ENCODE measurements around the gene RBMS3. TPM values are rescaled to one million over a fixed set of nuclear protein-coding genes. Genes with fewer than 3 reads are reported as not detected.

The RBMS3 gene
- total RNA-seq, 1 donor from 2014 or later, result 24.6 TPM

DNA sequence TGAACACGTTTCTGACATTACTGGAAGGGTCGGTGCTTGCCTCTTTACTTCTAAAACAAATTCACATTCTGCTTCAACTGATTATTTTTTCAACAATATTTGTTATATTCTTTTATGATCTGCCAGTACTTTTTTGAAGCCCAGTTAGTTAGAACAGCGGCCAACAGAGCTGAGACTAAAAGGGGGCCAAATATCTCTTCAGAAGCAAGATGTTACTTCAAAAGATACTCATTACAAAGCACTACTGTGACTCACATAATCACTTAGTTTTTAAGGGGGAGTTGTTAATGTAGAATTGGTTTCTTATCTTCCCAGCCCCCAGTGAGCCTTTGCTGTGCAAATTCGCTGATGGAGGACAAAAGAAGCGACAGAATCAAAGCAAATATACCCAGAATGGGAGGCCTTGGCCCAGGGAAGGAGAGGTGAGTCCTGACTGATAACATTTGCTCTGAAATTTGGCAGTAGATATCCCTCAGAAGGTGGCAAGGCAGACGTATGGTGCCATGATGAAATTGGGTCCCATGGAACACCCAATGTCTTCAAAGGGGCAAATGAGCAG, 587.8 kb downstream of the RBMS3 start:
- DNase-seq (ENCODE audit: low read depth in 2 of 2), result no peak

DNA sequence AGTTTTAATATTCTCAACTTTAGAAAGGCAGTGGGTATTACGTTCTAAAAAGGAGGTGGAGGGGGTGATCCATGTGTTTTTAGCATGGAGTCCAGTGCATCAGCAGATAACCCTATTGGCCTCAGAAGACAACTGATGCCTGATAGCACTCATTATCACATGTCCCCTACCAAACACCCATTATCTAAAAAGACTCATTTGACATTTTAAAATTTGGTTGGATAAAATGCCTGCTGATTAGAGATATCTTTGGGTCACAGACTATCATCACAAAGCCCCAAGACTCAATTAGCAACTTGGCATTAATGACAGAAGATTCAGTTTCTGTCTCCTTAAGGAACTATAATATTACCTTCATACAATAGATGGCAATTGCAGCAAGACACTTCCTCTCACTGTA, 589.3 kb downstream of the RBMS3 start:
- DNase-seq (ENCODE audit: low read depth in 2 of 2), result no peak

DNA sequence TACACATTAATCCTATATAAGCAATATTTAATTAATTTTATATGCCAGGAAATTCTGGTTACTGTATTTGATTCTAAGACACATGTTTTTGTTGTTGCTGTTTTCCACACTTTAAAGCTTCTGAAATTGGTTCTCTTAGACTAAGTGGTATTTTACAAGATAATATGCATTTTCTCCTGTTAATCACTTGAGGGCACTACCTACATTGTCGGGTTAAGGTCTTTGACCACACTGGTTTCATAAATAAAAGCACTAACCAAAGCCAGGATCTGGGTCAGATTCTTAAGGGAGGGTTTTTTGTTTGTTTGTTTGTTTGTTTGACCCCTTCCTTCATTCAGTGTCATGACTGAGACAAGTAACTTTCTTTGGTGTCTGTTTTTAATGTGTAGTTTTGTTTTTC, 590.2 kb downstream of the RBMS3 start:
- peak in 1 of 2 donors; percentile 7 for DNase-seq (ENCODE audit: low read depth in 2 of 2)

DNA sequence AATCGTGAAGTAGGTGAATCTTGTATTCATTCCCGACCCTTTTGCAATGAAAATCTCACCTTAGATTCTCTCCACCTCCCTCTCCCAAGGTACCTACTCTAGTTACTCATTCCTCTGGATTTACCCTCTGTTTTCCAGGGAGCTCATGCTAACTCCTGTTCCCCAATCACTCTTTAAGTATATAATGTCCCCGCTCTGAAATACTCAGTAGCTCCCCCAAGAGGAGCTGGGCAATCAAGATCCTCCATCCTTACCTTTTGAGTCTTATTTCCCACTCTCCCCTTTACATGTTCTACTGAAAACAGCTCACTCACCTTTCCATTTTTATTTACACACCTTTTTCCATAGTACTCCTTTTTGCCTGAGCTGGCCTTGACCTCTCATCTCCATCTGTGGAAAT, 599.9 kb downstream of the RBMS3 start:
- no peak for DNase-seq (ENCODE audit: low read depth in 2 of 2)

DNA sequence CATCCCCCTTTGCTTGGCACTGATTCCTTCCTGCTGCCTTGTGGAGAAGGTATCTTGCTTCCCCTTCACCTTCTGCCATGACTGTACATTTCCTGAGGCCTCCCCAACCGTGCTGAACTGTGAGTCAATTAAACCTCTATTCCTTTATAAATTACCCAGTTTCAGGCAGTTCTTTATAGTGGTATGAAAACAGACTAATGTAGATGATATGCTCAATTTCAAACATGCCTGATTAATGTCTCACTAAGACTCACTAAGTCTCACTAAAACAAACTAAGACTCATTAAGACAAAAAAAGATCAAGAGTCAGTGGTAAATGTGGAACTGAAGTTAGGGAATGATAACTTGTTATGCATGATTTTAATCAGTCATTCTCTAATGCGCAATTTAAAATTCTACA, 606.6 kb downstream of the RBMS3 start:
- no peak for DNase-seq (ENCODE audit: low read depth in 2 of 2)

DNA sequence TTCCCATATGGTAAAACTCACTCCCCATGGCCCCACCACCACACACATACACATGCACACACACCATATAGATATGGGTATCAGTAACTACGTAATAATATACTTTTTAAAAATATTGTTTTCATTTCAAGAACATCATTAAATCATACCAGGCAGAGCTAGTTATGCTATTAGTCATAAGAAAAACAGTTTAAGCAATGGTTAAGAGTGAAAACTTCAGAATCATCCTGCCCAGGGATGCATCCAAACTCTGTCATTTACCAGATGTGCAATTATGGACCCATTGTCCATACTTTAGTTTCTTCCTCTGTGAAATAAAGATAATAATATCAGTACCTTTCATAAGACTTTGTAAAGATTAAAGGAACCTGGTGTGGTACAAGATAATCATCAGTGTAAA, 608.3 kb downstream of the RBMS3 start:
- DNase-seq (ENCODE audit: low read depth in 2 of 2), result no peak

DNA sequence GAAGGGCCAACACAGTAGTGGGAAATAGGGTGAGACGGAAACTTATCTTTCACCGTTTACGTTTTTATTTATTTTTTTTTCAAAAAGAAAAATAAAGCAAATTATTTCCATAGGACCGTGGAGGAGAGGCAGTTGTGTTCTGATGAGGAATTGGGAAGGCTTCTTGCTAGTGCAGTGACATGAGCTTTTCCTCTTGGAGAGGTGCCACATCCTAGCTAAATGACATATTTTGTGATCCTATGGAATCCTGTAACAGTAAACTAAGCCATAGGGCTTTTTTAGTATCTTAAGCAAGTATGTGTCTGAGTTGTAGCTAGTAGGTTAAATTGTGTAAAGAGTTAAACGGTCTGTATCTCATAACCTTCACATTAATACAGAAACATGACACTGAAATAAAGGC, 609.9 kb downstream of the RBMS3 start:
- no peak for DNase-seq (ENCODE audit: low read depth in 2 of 2)

DNA sequence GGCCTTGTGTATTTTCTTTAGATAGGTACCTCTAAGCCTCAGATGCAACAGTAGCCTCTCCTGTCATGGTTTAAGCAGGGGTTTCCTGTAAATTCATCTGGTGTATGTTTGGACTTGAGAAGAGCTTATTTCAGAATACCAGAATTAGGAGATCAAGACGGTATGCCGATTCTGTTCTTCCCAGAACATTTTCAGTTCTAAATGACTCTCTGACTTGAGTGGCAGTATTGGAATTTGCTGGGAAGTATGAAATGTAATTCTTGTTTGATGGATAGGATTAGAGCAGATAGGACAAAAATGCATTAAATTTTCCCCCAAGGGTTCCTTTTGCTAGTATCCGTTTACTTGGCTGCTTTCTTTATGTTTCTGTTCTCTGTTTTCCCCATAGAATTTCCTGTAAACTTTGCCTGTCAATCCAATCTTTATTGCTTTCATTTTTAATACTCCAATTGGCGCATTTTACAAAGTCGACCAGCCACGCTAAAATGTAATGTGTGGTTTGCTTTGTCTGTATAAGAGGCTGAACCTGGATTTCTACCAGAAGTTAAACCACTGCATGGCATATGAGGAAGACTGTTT, 612.2 kb downstream of the RBMS3 start:
- no peak for DNase-seq (ENCODE audit: low read depth in 2 of 2)

DNA sequence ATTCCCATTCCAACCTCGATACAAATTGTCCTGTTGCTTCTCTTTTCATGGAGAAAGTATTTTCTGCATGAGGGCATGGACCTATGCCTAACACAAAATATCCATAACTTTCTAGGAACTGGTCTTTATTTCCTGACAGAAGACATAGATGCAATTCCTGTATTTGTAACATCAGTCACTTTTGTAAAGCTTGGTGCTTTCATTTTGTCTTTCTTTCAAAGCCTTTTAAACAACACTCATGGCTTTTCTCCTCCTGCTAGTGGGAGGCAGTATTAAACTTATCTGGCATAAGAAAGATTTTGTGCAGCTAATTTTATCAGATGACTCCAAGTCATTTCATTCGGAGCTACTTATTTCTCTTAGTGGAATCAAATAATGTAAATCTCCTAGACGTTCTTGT, 616.0 kb downstream of the RBMS3 start:
- no peak for DNase-seq (ENCODE audit: low read depth in 2 of 2)

DNA sequence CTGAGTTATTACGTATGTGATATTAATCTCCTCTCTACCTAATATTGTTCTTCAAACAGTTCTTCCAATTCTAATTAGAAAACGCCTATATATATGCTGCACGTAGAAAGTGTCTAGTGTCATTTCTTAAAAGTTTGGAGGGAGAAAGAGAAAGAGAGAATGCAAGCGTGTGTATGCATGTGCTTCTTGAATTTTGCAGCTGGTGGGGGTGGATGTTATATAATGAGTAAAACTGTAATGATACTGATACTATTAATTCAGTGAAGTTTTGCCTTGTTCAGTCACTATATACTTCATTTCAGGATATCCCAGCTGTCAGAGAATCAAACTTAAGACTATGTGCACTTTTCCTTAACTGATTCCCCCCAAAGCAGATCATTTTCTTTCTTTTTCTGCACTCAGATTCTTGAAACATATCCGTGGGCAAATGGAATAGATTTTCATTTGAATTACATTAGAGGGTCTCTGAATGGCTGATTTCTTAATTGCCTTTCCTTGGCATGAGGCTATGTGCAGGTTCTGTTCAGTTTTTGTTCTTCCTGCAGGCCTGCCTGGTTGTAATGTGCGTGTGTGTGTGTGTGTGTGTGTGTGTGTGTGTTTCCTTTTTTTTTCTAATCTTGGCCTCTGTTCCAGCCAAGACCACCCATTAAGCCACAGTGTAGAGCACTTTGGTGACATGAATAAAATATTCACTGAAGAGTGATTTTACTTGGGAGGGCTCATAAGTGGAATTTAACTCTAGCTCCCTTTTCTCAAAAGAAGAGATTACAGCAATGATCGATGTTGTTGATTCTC, 617.5 kb downstream of the RBMS3 start:
- DNase-seq (ENCODE audit: low read depth in 2 of 2), result no peak

DNA sequence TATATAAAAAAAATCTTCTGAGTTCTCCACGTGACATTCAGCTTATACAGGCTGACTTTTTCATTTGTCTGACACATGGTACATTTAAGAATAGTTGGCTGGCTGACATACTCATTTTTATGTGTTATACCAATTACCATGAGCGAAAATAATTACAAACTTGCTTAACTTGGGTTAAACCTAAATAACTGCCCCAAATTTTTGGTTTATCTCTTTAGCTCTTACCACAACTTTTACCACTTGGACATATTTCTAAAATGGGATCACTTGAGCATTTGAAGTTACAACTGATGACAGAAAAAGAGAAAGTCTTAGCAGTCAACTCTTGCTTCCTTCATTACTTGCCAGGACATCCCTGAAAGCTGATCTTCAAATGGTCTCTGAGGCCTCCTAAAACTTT, 618.1 kb downstream of the RBMS3 start:
- no peak for DNase-seq (ENCODE audit: low read depth in 2 of 2)

DNA sequence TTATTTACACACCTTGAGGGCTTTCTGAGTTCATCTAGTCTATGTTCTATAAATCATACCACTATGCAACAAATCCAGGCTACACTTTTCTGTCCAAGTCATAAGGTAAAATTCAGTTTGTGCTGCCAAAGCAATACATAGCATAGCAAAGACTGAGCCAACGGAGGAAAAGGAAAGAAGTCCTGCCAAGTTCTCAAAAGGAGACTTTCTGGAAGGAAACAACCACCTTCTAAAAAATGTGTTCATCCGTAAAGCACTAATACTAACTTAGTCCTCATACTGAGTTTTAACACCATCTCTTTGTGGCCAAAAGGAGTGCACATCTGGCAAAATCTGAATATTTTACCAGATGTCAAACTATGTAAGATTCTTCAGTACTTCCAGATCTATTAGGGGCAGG, 620.2 kb downstream of the RBMS3 start:
- peak in 1 of 2 donors; percentile 70 for DNase-seq (ENCODE audit: low read depth in 2 of 2)

DNA sequence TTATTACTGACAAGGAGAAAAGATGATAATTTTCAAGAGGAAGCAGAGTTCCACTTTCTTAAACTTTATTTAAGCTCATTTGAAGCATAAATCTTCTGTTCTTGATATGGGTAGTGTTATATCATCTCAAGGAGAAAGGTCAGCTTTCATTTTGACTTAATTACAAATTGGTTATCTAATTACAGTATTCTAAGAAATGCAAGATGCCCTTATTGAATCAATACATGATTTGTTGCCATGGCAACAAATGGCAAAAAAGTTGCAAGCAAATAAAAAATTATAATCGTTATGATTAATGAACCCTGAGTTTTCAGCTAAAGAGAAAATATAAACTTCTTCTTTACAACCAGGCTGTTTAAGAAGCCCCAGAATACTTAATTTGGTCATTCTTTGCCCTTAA, 622.7 kb downstream of the RBMS3 start:
- DNase-seq (ENCODE audit: low read depth in 2 of 2), result no peak

DNA sequence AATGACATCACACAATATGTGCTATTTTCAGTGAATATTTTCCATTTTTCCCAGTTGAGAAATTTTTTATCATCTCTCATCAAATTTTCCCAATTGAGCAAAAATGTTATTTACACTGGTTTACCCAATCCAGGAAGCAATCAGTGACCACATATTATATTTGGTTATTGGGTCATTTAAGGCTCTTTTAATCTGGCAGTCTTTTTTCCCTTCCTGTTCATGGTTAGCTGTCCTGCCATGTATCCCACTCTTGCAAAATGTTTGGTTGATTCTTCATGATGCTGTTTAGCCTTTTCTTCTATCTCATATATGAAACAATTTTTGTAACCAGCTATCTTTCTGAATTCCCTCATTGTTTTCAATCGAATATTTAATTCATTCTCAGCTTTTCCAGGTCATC, 626.0 kb downstream of the RBMS3 start:
- DNase-seq (ENCODE audit: low read depth in 2 of 2), result no peak

DNA sequence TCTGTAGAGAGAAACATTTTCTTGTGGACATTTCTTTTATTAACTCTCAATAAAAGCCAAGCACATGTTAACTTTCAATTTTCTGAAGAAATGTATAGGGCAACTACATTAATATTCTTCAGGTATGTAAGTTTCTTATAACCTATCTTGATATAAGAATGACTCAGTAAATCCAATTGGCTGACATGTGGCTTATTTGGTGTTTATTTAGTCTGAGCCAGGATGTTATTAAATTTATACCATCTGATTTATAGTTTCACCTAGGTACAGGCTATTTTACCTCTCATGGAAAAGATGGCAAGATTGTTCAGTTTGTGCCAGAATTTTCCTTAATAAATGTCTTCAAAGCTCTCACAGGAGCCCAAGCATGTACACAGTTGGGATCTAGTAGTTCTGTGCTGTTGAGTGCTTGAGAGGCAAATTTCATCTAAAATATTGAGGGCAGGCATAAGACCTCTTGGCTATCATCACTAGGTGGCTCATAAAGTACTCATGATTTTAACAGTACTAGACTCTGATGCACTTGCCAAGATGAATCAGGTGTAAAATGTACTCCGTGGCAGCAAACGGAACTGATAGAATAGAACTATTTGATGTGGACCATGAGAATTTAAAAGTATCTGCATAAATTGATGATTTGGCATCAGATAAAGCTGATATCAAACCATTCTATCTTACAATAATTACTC, 631.9 kb downstream of the RBMS3 start:
- DNase-seq (ENCODE audit: low read depth in 2 of 2), result no peak

DNA sequence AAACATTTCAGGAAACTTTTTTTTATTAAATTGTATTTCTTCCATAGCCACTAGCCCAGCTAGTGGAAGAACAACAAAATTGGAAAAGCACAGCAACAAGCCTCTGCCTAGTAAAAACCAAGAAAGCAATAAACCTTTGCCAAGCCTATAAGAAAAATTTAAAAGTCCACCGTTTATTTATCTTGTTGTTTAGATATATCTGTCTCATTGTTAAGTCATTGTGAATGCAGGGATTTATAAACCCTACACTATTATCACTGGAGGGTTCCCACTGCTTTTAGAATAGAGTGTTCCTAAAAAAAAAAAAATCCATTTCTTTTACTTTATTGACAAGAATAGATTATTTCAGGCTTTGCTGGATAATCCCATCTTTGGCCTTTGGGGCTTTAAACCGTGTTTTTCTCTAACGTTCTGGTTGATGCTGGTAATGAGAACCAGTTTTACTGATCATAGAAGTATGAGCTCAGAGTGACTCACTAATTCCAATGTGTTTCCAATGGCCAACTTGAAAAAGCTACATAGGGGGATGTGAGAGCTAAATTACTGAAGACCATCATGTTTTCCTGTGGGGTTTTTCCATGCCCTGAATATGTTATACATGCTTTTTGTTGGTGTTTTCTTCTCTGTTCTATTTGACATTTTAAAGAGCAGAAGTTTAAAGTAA, 634.1 kb downstream of the RBMS3 start:
- peak; percentile 18 to 29 for DNase-seq (ENCODE audit: low read depth in 2 of 2)

DNA sequence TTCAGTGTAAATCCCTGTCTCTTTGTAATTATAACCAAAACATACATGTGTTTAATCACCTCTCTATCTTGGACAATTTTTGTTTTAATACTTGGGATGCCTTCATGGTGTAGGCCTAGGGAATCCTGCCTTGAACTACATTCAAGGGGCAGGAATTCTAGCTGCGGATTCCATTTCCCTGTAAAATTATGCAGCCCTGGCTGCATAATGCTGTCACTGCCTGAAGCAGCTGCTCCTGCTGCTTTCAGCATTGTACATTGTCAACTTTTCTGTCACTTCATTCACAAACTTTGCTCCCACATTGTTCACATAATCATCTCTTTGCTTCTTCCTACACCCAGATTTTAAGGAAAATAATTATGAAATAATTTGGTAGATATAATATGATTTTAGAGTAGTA, 638.7 kb downstream of the RBMS3 start:
- no peak for DNase-seq (ENCODE audit: low read depth in 2 of 2)

DNA sequence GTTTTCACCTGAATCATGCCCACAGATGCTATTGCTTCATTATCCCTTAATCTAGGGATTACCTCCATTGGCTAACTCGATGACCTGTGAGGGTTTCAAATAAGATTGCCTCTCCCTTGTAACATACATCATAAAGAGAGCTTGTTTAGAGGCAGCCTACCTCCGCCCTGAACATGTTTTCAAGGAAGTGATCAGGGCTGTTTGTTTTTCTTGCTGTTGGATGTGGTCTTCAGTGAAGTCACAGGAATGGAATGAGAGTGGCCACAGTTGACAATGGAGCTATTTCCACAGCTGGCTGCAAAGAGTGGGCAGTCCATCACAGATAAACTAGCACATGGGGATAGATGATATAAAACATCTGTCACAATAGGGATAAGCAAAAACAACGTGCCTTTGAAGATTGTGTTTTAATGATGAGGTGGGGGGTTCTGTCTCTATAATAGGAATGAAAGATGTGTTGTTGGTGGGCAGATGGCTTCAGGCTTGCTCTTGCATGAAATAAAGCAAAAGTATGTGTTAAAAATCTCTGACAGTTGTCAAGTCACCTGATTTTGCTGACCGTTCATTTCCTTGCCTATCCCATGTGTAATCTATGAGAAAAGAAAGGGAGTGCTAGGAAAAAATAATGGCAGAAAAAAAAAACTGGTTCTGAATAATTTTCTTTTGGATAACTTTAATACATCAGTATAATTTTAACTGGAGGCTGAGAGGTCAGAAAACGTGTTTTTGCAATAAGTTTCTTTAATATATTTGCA, 642.3 kb downstream of the RBMS3 start:
- DNase-seq (ENCODE audit: low read depth in 2 of 2), result peak; percentile 42 to 90

DNA sequence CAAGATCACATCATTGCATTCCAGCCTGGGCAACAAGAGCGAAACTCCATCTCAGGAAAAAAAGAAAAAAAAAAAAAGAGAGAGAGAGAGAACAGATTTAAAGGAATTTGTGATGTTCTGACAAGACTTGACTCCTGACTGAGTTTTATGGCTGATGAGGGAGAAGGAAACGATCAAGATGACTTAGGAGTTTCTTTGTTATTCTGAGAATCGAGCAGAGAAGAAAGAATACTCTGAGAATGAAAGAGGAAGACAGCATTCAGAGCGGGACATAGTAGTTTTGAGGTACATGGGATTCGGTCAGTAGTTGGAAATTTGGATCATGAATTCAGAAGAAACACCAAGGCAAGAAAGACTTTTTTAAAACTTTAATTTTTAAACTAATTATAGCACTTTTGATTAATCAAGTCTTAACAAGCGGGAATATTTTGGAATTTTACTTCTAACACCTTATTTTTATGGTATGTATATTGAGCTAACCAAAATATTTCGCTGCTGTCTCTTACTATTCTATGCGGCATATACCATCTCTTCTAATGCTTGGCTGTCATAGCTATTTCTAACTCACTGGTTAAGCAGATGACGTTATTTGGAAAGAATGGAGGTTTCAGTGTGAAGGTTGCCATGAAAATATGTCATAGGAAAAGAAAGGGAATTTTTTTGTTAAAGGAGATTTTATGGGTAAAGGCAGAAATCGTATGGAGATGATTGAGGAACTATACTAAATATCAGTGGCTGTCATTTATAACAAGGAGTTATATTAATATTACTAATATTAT, 644.1 kb downstream of the RBMS3 start:
- no peak for DNase-seq (ENCODE audit: low read depth in 2 of 2)

DNA sequence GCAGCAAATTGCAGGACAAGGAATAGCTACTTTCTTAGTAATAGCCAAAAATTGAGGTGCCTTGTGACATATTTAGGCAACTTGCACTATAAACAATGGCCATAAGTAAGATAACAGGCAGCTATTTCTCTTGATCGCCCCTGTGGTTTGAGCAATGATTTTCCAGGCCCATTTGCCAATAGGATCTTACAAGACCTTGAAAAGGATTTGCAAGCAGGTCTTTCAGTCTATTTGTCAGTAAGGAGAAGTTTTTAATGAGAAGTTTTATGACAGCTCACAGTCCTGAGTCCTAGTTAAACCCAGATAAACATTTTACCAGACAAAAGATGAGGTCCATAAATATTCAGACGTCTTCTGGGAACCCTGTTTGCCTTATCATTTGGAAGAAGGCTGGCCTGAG, 645.5 kb downstream of the RBMS3 start:
- DNase-seq (ENCODE audit: low read depth in 2 of 2), result no peak
